ENCODE data around the gene UCN.

UCN gene

DNA sequence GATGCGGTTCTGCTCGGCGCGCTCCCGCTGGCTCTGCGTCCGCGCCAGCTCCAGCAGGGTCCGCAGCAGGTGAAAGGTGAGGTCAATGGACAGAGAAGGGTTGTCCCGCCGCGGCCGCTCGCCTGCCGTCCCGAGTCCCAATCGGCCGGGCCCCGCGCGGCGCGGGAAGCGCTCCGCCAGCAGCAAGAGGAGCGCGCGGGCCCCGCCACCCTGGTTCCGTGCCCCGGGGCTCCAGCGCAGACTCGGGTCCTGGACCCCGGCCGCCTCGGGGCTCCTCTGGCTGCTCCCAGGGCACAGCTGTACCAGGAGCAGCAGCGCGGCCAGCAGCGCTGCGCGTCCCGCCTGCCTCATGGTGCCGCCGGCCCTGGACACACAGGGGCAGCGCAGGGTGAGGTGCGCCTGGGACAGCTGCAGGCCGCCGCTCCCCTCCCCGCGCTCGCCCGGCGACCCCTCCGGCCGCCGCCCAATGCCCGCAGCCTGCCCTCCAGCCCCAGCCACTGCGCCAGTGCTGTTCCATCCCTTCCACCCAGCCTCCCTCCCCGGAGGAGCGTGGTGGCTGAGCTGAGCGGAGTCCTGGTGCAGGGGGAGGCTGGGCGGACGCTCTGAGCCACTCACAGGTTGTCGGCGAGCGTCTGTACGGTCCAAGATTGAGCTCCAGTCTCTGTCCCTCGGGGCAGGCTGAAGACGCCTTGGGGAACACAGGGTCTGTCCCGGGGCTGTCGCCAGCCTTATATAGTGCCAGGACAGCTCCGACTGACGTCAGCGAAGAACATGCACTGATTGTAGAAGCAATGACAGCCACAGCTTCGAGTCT is 493 bp downstream of the UCN start:
- H3K4me3 ChIP-seq (ENCODE audit: low read depth, low read length) = no peak overlapping the region
- TF ChIP-seq, protein P1, sequence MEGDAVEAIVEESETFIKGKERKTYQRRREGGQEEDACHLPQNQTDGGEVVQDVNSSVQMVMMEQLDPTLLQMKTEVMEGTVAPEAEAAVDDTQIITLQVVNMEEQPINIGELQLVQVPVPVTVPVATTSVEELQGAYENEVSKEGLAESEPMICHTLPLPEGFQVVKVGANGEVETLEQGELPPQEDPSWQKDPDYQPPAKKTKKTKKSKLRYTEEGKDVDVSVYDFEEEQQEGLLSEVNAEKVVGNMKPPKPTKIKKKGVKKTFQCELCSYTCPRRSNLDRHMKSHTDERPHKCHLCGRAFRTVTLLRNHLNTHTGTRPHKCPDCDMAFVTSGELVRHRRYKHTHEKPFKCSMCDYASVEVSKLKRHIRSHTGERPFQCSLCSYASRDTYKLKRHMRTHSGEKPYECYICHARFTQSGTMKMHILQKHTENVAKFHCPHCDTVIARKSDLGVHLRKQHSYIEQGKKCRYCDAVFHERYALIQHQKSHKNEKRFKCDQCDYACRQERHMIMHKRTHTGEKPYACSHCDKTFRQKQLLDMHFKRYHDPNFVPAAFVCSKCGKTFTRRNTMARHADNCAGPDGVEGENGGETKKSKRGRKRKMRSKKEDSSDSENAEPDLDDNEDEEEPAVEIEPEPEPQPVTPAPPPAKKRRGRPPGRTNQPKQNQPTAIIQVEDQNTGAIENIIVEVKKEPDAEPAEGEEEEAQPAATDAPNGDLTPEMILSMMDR (IDR thresholded peaks at IDR 0.05; ENCODE audit: insufficient read depth, low read length, missing control alignments) = no peak
- DNase-seq (ENCODE audit: low read depth, low spot score) = no peak
- CTCF ChIA-PET = interaction anchor here (3.0 kb wide), 1 partner anchor 13 kb away, joined by 11 read pairs; no protein-coding TSS in a partner anchor
- POLR2A ChIA-PET = no interaction called here

DNA sequence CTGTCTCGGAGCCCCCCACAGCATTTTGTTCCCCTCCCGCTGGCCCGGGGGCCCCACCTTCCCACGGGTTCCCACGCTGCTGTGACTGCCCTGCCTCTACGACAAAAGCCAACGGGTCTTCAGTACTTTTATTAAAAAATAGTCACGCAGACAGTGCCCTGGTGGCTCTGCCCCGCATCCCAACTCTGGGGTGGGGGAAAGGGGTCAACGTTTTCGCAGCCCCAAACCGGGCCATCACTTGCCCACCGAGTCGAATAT is 1.0 kb downstream of the UCN start:
- TF ChIP-seq, protein P1 (IDR thresholded peaks at IDR 0.05; ENCODE audit: insufficient read depth, low read length, missing control alignments) = no peak
- DNase-seq (ENCODE audit: low read depth, low spot score) = no peak
- ChIA-PET POLR2A (no interaction called here), CTCF (interaction anchor here (3.0 to 6.7 kb wide), 2 partner anchors 13 to 14 kb away, joined by 11 to 94 read pairs; partner anchors contain the start of gene MPV17)
- no peak overlapping the region for H3K4me3 ChIP-seq (ENCODE audit: low read depth, low read length)

DNA sequence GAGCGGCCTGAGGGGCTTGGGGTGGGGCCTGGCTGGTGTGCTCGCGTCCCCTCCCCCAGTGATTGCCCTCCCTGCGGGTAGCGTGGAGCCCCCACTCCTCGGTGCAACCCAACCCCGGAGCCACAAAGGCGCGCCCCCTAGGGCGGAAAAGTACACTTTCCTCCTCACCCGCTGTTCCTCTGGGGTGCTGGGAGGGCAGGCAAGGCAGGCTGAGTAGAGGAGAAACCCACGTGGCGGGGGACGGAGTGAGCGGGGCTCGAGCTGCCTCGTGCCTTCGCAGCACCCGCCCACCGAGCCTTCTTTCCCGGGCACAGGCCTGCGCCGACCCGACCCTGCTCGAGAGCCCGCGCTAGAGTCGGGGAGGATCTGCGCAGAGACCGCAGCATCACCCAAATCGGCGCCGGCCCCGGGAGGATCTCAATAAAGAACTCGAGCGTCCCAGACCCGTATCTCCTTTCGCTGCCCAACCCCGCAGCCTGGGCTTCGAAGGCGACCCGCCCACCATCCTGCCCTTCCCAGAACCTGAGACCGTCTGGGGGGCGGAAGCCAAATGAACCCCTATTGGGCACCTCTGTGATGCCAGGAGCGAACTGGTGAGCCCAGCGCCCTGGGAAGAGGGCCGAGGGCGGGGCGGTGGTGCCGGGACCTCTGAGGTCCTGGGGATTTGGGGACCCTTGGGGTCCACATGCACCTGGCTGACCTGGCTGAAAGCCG is 1.5 kb downstream of the UCN start:
- CTCF ChIA-PET = interaction anchor here (6.7 to 8.1 kb wide), 3 partner anchors 14 to 208 kb away, joined by 94 to 155 read pairs (median 104); partner anchors contain the start of gene MPV17
- POLR2A ChIA-PET = no interaction called here
- TF ChIP-seq, protein P1 (IDR thresholded peaks at IDR 0.05; ENCODE audit: insufficient read depth, low read length, missing control alignments) = no peak
- DNase-seq (ENCODE audit: low read depth, low spot score) = no peak
- H3K4me3 ChIP-seq (ENCODE audit: low read depth, low read length) = no peak overlapping the region

DNA sequence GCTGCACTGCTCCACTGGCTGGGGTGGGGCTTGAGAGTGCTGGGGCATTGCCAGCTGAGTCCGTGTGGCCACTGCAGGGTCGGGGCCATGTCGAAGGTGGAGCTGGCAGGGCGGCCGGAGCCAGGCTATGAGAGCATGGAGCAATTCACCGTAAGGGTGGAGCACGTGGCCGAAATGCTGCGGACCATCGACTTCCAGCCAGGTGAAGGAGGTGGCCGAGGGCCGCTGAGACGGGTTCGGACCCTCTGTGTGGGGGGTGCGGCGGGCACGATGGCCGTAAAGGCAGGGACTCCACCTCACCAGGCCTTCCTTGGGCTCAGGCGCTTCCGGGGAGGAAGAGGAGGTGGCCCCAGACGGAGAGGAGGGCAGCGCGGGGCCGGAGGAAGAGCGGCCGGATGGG is 2.1 kb downstream of the UCN start:
- no peak overlapping the region for H3K4me3 ChIP-seq (ENCODE audit: low read depth, low read length)
- TF ChIP-seq, protein P1 (IDR thresholded peaks at IDR 0.05; ENCODE audit: insufficient read depth, low read length, missing control alignments) = no peak
- CTCF ChIA-PET = interaction anchor here (1.3 to 8.1 kb wide), 4 partner anchors 14 to 208 kb away, joined by 5 to 155 read pairs (median 99); partner anchors contain the start of gene MPV17
- POLR2A ChIA-PET = no interaction called here
- no peak for DNase-seq (ENCODE audit: low read depth, low spot score)

DNA sequence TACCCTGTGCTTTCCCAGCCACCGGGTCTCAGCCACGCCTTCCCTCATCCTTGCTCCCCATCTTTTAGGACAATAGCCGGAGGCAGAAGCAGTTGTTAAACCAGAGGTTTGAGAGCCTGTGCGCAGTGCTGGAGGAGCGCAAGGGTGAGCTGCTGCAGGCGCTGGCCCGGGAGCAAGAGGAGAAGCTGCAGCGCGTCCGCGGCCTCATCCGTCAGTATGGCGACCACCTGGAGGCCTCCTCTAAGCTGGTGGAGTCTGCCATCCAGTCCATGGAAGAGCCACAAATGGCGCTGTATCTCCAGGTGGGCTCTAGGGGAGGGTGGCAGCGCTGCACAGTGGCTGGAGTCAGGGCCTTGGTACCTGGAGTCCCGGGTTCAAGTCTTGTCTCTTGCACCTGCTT is 2.7 kb downstream of the UCN start:
- H3K4me3 ChIP-seq (ENCODE audit: low read depth, low read length) = no peak overlapping the region
- DNase-seq (ENCODE audit: low read depth, low spot score) = no peak
- POLR2A ChIA-PET = no interaction called here
- TF ChIP-seq, protein P1 (IDR thresholded peaks at IDR 0.05; ENCODE audit: insufficient read depth, low read length, missing control alignments) = no peak
- CTCF ChIA-PET = interaction anchor here (0.9 to 8.1 kb wide), 7 partner anchors 13 to 207 kb away, joined by 3 to 155 read pairs (median 5); partner anchors contain the start of genes MPV17 and TRIM54
